Retinal pigment epithelial cell (primary cell): ENCODE data around the gene TMEM131L.

Experiments
- DNase-seq: peaks from one replicate; pipeline ENCODE4 v3.0.0-alpha.2; 2010; ENCODE audit warnings: low read depth
- H3K4me3 ChIP-seq: 2 replicates; pipeline ENCODE4 v1.5.1; 2011; ENCODE audit warnings: mild to moderate bottlenecking, low read length, control low read depth, moderate library complexity
- CTCF ChIP-seq: conservative IDR thresholded peaks from 2 replicates; pipeline ENCODE4 v1.5.1; 2011; ENCODE audit warnings: low read depth, low read length, control low read depth, inconsistent platforms

TMEM131L gene

GRCh38 chr4:153420361-153420760 lies 45.8 kb upstream of the TMEM131L start:
- no peak overlapping the region for H3K4me3 ChIP-seq
- DNase-seq = no peak
- TF ChIP-seq CTCF = no peak

- DNase-seq = no peak
- H3K4me3 ChIP-seq = no peak overlapping the region
- no peak for TF ChIP-seq CTCF
Measured at GRCh38 chr4:153421941-153422340, 44.2 kb upstream of the TMEM131L start.

GRCh38 chr4:153426207-153426885 lies 39.8 kb upstream of the TMEM131L start:
- no peak for TF ChIP-seq CTCF
- DNase-seq = no peak
- H3K4me3 ChIP-seq = no peak overlapping the region

GRCh38 chr4:153427363-153428071 lies 38.6 kb upstream of the TMEM131L start:
- no peak for TF ChIP-seq CTCF
- no peak overlapping the region for H3K4me3 ChIP-seq
- DNase-seq = peak; percentile 91

GRCh38 chr4:153428941-153429475 lies 37.2 kb upstream of the TMEM131L start:
- DNase-seq = no peak
- no peak for TF ChIP-seq CTCF
- H3K4me3 ChIP-seq = no peak overlapping the region

GRCh38 chr4:153432965-153433753 lies 33.0 kb upstream of the TMEM131L start:
- H3K4me3 ChIP-seq = no peak overlapping the region
- DNase-seq = no peak
- peak; percentile 49 for TF ChIP-seq CTCF
